HCT116 (cell line): ENCODE results near the gene MEF2D. TPM values are rescaled to one million over a fixed set of nuclear protein-coding genes. Genes with fewer than 3 reads are reported as not detected.

Source experiments
- ATAC-seq: fragments of 200-7000 bp; cut with Tn5 transposase; 2 replicates; pipeline ENCODE4 v1.9.1; 2020; ENCODE audit warnings: mild to moderate bottlenecking, moderate library complexity
- BruUV-seq: library from RNA; stranded (reverse); fragments of 400-500 nt; replicated peaks from 2 replicates; lab custom pipeline; 2021; lab: Mats Ljungman, UMichigan
- CTCF ChIA-PET: fragments of 300-600 bp; sonication (Branson Sonifier 250); formaldehyde crosslinking; loops from one replicate; lab custom pipeline; 2021; ENCODE audit warnings: antibody characterized with exemption; lab: Charles Lee
- POLR2A ChIA-PET: fragments of 300-600, 350-600 bp; sonication (Branson Sonifier 250); formaldehyde crosslinking; loops from one replicate; lab custom pipeline; 2021; ENCODE audit warnings: antibody characterized with exemption; lab: Charles Lee
- RAD21 ChIA-PET, 2 experiments: fragments of 300-600 bp; sonication (Branson Sonifier 250); formaldehyde crosslinking; loops; one replicate each; lab custom pipeline; 2023; ENCODE audit warnings: low total read pairs in 2 of 2; ENCODE audit not compliant: uncharacterized antibody in 2 of 2, unreplicated experiment in 2 of 2, low non-redundant PET in 1 of 2; lab: Charles Lee
- DNase-seq: peaks from one replicate; pipeline ENCODE4 v3.0.0-alpha.2; 2010; ENCODE audit warnings: low read depth, low spot score
- H2AFZ ChIP-seq: fragments of 200-600 bp; shearing (Covaris generic), sonication (generic); 2 replicates; pipeline ENCODE4 v1.6.1; 2017; ENCODE audit warnings: low read depth, mixed run types, mixed read lengths, antibody characterized with exemption, low read length; ENCODE audit not compliant: poor library complexity, severe bottlenecking
- H3K27ac ChIP-seq: 2 replicates; pipeline ENCODE4 v1.5.1; 2012; ENCODE audit warnings: low read depth, low read length
- H3K27me3 ChIP-seq: fragments of 200-600 bp; sonication (generic); 2 replicates; pipeline ENCODE4 v1.6.1; 2016; ENCODE audit warnings: mixed run types, low read length, mixed read lengths; ENCODE audit not compliant: insufficient read depth
- H3K36me3 ChIP-seq, 2 experiments: fragments of 200-500 bp in 1 of 2; fragments of 200-600 bp in 1 of 2; sonication (Bioruptor generic) in 1 of 2; sonication (generic) in 1 of 2; 2 replicates each; pipeline versions ENCODE4 v1.5.1 to v1.6.1; 2014 to 2016; ENCODE audit warnings: low read length in 2 of 2, inconsistent platforms in 1 of 2, mixed read lengths in 1 of 2, mixed run types in 1 of 2; ENCODE audit not compliant: insufficient read depth in 2 of 2, control insufficient read depth in 1 of 2
- H3K4me1 ChIP-seq, 2 experiments: fragments of 200-600 bp in 1 of 2; sonication (generic) in 1 of 2; 2 replicates each; pipeline versions ENCODE4 v1.5.1 to v1.6.1; 2012 to 2017; ENCODE audit warnings: low read length in 2 of 2, inconsistent platforms in 1 of 2, mild to moderate bottlenecking in 1 of 2, mixed read lengths in 1 of 2, mixed run types in 1 of 2, moderate library complexity in 1 of 2; ENCODE audit not compliant: insufficient read depth in 2 of 2, control insufficient read depth in 1 of 2
- H3K4me2 ChIP-seq: fragments of 200-600 bp; sonication (generic); 2 replicates; pipeline ENCODE4 v1.6.1; 2017; ENCODE audit warnings: mixed run types, low read length, mixed read lengths
- H3K4me3 ChIP-seq, 2 experiments: fragments of 200-600 bp in 1 of 2; sonication (generic) in 1 of 2; replicated peaks in 1 of 2; 2 replicates each; pipeline ENCODE4 v1.5.1; 2011 to 2016; ENCODE audit warnings: low read length in 2 of 2, control low read depth in 1 of 2, low read depth in 1 of 2, mild to moderate bottlenecking in 1 of 2, mixed read lengths in 1 of 2, mixed run types in 1 of 2
- H3K79me2 ChIP-seq: fragments of 200-600 bp; sonication (generic); 2 replicates; pipeline ENCODE4 v1.6.1; 2017; ENCODE audit warnings: mild to moderate bottlenecking, mixed run types, low read length, moderate library complexity, mixed read lengths; ENCODE audit not compliant: insufficient read depth
- H3K9ac ChIP-seq: fragments of 200-600 bp; sonication (generic); 2 replicates; pipeline ENCODE4 v1.6.1; 2016; ENCODE audit warnings: low read length, mixed read lengths
- H3K9me2 ChIP-seq: fragments of 200-600 bp; sonication (generic), shearing (Covaris generic); 2 replicates; pipeline ENCODE4 v1.6.1; 2017; ENCODE audit warnings: mixed run types, mild to moderate bottlenecking, moderate library complexity; ENCODE audit not compliant: insufficient read depth
- H3K9me3 ChIP-seq, 2 experiments: fragments of 200-500 bp in 1 of 2; fragments of 200-600 bp in 1 of 2; sonication (Bioruptor generic) in 1 of 2; sonication (generic) in 1 of 2; 2 replicates each; pipeline ENCODE4 v1.6.1; 2014 to 2017; ENCODE audit warnings: low read length in 2 of 2, mixed read lengths in 2 of 2, inconsistent platforms in 1 of 2, low read depth in 1 of 2, mild to moderate bottlenecking in 1 of 2, mixed run types in 1 of 2, moderate library complexity in 1 of 2; ENCODE audit not compliant: control insufficient read depth in 1 of 2, insufficient read depth in 1 of 2
- H4K20me1 ChIP-seq: fragments of 200-600 bp; sonication (generic), shearing (Covaris generic); 2 replicates; pipeline ENCODE4 v1.6.1; 2017; ENCODE audit warnings: mixed run types, mild to moderate bottlenecking, moderate library complexity; ENCODE audit not compliant: insufficient read depth
- ATF3 ChIP-seq: IDR thresholded peaks from 2 replicates; pipeline ENCODE4 v1.6.1; 2012
- CBX3 ChIP-seq: IDR thresholded peaks from 2 replicates; pipeline ENCODE4 v1.6.1; 2012; ENCODE audit warnings: low read depth
- CTCF ChIP-seq, 3 experiments: fragments of 200-600 bp in 1 of 3; sonication (generic) in 1 of 3; IDR thresholded peaks in 2 of 3; conservative IDR thresholded peaks in 1 of 3; 2 replicates each; pipeline ENCODE4 v1.5.1; 2012 to 2017; ENCODE audit warnings: low read depth in 2 of 3, low read length in 2 of 3, antibody characterized with exemption in 1 of 3, borderline replicate concordance in 1 of 3, control low read depth in 1 of 3, mild to moderate bottlenecking in 1 of 3, mixed read lengths in 1 of 3, mixed run types in 1 of 3, moderate library complexity in 1 of 3; ENCODE audit not compliant: insufficient read depth in 1 of 3
- EGR1 ChIP-seq: IDR thresholded peaks from 2 replicates; pipeline ENCODE4 v1.6.1; 2012; ENCODE audit warnings: low read depth
- ELF1 ChIP-seq: IDR thresholded peaks from 2 replicates; pipeline ENCODE4 v1.6.1; 2012; ENCODE audit warnings: low read depth, borderline replicate concordance
- EZH2 ChIP-seq: fragments of 200-600 bp; sonication (generic); IDR thresholded peaks from 2 replicates; pipeline ENCODE4 v1.6.1; 2017; ENCODE audit warnings: antibody characterized with exemption, mixed run types
- EZH2phosphoT487 ChIP-seq: fragments of 200-600 bp; IDR thresholded peaks from 2 replicates; pipeline ENCODE4 v1.6.1; 2018; ENCODE audit warnings: antibody characterized with exemption, borderline replicate concordance
- FOSL1 ChIP-seq: IDR thresholded peaks from 2 replicates; pipeline ENCODE4 v1.6.1; 2012; ENCODE audit warnings: low read depth
- JUND ChIP-seq: IDR thresholded peaks from 2 replicates; pipeline ENCODE4 v1.6.1; 2012
- MAX ChIP-seq: IDR thresholded peaks from 2 replicates; pipeline ENCODE4 v1.6.1; 2012
- POLR2AphosphoS5 ChIP-seq: IDR thresholded peaks from 2 replicates; pipeline ENCODE4 v1.6.1; 2011; ENCODE audit warnings: mild to moderate bottlenecking, low read depth, low read length, moderate library complexity
- REST ChIP-seq: IDR thresholded peaks from 2 replicates; pipeline ENCODE4 v1.6.1; 2012; ENCODE audit warnings: low read depth
- SIN3A ChIP-seq: IDR thresholded peaks from 2 replicates; pipeline ENCODE4 v1.6.1; 2012; ENCODE audit warnings: low read depth
- SP1 ChIP-seq: IDR thresholded peaks from 2 replicates; pipeline ENCODE4 v1.6.1; 2012; ENCODE audit warnings: low read depth
- SRF ChIP-seq: IDR thresholded peaks from 2 replicates; pipeline ENCODE4 v1.6.1; 2012; ENCODE audit warnings: low read depth
- TCF7L2 ChIP-seq: IDR thresholded peaks from 2 replicates; pipeline ENCODE4 v1.7.0; 2011; ENCODE audit warnings: borderline replicate concordance, inconsistent platforms; ENCODE audit not compliant: insufficient read depth, insufficient read length; ENCODE audit errors: extremely low read depth
- YY1 ChIP-seq: IDR thresholded peaks from 2 replicates; pipeline ENCODE4 v1.6.1; 2011; ENCODE audit warnings: low read length, low read depth, moderate library complexity, mild to moderate bottlenecking; ENCODE audit not compliant: insufficient replicate concordance; ENCODE audit errors: extremely low read depth
- ZBTB33 ChIP-seq: IDR thresholded peaks from 2 replicates; pipeline ENCODE4 v1.6.1; 2011; ENCODE audit warnings: mild to moderate bottlenecking, low read length, moderate library complexity; ENCODE audit not compliant: insufficient replicate concordance; ENCODE audit errors: extremely low read depth
- ZFX ChIP-seq: fragments of 450-650 bp; IDR thresholded peaks from 2 replicates; pipeline ENCODE4 v1.6.1; 2017
- ZNF274 ChIP-seq: fragments of 200-500 bp; sonication (Bioruptor generic); IDR thresholded peaks from 2 replicates; pipeline ENCODE4 v1.6.1; 2014; ENCODE audit warnings: mild to moderate bottlenecking, low read depth, low read length, inconsistent platforms
- intact Hi-C: fragments of 100-400 bp; cut with micrococcal nuclease; formaldehyde crosslinking; loops from 2 replicates; pipeline ENCODE4 v1.10.0; 2022
- total RNA-seq: library from RNA; stranded (reverse); gene quantifications from one replicate; pipeline ENCODE4 v1.2.1, GENCODE V29; 2021; ENCODE audit not compliant: unreplicated experiment

MEF2D gene
- total RNA-seq, 1 experiment from 2014 or later, result 44.2 TPM

GRCh38 chr1:156435545-156436140, 64.9 kb downstream of the MEF2D start:
- ATAC-seq (no peak), DNase-seq (no peak)
- no peak overlapping the region for H3K4me3 ChIP-seq
- H3K9ac ChIP-seq, result no peak overlapping the region
- no peaks in the 10 kb centered on the region for H4K20me1 ChIP-seq
- no peak overlapping the region for H3K27ac ChIP-seq
- H3K9me2 ChIP-seq, result no peaks in the 10 kb centered on the region
- H3K4me1 ChIP-seq, result no peaks in the 10 kb centered on the region
- POLR2A ChIA-PET, result interaction anchor here (0.5 kb wide), 1 partner anchor 22 kb away, joined by 3 read pairs; no protein-coding TSS in a partner anchor
- no TSS peak for BruUV-seq
- H3K79me2 ChIP-seq, result no peaks in the 10 kb centered on the region
- RAD21 ChIA-PET, result no interaction called here
- intact Hi-C loops, result no loop called here
- H2AFZ ChIP-seq, result no peak overlapping the region
- H3K27me3 ChIP-seq, result no peaks in the 10 kb centered on the region; the same call in 1 of the 2 replicates
- no peaks in the 10 kb centered on the region for H3K9me3 ChIP-seq
- no peak overlapping the region for H3K4me2 ChIP-seq
- no peak for TF ChIP-seq EZH2phosphoT487
- no peak for TF ChIP-seq EGR1
- no peak for TF ChIP-seq FOSL1
- TF ChIP-seq ELF1, result no peak
- no peak for TF ChIP-seq REST
- no peak for TF ChIP-seq MAX
- no peak for TF ChIP-seq EZH2
- no peak for TF ChIP-seq YY1
- no peak for TF ChIP-seq ZNF274
- TF ChIP-seq ZFX, result no peak
- no peak for TF ChIP-seq ATF3
- no peak for TF ChIP-seq CBX3
- TF ChIP-seq SIN3A, result no peak
- TF ChIP-seq JUND, result no peak
- TF ChIP-seq SRF, result no peak
- TF ChIP-seq TCF7L2, result no peak
- TF ChIP-seq CTCF (IDR thresholded peaks at IDR 0.05 in 2 of 3, conservative IDR thresholded peaks at IDR 0.05 in 1 of 3; ENCODE audit: borderline replicate concordance in 1 of 3, insufficient read depth in 1 of 3, low read depth in 2 of 3, low read length in 2 of 3), result no peak
- TF ChIP-seq SP1, result no peak
- TF ChIP-seq ZBTB33, result no peak
- no peak for TF ChIP-seq POLR2AphosphoS5
- no peaks in the 10 kb centered on the region for H3K36me3 ChIP-seq
- CTCF ChIA-PET, result no interaction called here
